Epithelial cell of esophagus (primary cell): ENCODE results near the gene KIF1A.

Experiments used
- DNase-seq: peaks from one replicate; pipeline ENCODE4 v3.0.0; 2010; ENCODE audit warnings: low read depth
- H3K4me3 ChIP-seq: 2 replicates; pipeline ENCODE4 v1.5.1; 2011; ENCODE audit warnings: mild to moderate bottlenecking, low read length, control low read depth
- TF ChIP-seq, protein P1 (sequence below): IDR thresholded peaks from 2 replicates; pipeline ENCODE4 v1.5.1; 2011; ENCODE audit warnings: low read depth, mild to moderate bottlenecking, low read length, control low read depth, inconsistent platforms; ENCODE audit not compliant: insufficient read depth; ENCODE audit errors: missing control alignments

The KIF1A gene

DNA sequence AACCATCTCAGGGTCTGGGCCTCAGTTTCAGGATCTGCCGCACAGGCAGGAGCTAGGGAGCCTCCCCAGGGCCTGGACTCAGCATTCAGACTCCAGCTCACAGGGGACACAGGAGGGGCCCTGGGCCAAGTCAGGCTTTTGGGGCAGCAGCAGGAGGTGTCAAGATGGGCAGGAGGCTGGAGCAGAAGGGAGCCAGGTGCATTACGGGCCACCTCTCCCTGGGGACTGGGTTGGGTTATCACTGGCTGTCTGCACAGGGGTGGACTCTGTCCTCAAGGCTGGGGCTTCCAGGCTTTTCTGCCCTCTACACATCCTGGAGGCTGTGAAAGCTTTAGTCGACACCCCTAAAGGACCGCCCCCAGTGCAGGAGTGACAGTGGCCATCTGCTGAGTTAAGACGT is 108.3 kb downstream of the KIF1A start:
- no peak for DNase-seq
- TF ChIP-seq, protein P1, sequence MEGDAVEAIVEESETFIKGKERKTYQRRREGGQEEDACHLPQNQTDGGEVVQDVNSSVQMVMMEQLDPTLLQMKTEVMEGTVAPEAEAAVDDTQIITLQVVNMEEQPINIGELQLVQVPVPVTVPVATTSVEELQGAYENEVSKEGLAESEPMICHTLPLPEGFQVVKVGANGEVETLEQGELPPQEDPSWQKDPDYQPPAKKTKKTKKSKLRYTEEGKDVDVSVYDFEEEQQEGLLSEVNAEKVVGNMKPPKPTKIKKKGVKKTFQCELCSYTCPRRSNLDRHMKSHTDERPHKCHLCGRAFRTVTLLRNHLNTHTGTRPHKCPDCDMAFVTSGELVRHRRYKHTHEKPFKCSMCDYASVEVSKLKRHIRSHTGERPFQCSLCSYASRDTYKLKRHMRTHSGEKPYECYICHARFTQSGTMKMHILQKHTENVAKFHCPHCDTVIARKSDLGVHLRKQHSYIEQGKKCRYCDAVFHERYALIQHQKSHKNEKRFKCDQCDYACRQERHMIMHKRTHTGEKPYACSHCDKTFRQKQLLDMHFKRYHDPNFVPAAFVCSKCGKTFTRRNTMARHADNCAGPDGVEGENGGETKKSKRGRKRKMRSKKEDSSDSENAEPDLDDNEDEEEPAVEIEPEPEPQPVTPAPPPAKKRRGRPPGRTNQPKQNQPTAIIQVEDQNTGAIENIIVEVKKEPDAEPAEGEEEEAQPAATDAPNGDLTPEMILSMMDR = no peak
- no peak overlapping the region for H3K4me3 ChIP-seq

DNA sequence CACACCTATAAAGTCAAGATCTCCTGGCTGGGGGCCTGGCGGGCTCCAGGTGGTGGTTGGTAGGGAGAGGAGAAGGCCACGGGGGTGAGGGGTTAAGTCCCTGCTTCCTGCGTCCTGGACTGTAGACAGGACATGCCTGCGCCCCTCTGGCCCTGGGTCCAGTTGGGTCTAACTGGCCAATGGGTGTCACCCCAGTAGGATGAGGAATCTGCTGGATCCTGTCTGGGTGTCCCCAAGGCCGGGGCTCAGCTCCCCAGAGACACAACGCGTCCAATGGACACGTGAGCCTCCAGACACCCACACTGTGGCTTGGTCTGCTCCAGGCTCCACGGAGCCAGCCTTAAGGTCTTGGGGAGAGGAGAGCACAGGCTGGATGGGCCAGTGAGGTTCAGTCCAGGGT is 108.7 kb downstream of the KIF1A start:
- DNase-seq = no peak
- no peak overlapping the region for H3K4me3 ChIP-seq
- TF ChIP-seq, protein P1 = no peak

DNA sequence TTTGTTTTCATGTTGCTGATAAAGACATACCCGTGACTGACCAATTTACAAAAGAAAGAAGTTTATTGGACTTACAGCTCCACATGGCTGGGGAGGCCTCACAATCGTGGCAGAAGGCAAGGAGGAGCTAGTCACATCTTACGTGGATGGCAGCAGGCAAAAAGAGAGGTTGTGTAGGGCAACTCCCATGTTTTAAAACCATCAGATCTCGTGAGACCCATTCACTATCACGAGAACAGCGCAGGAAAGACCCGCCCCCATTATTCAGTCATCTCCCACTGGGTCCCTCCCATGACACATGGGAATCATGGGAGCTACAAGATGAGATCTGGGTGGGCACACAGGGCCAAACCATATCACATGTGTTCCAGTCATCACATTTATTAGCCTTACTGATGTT is 111.6 kb downstream of the KIF1A start:
- H3K4me3 ChIP-seq = no peak overlapping the region
- TF ChIP-seq, protein P1 = no peak
- no peak for DNase-seq

DNA sequence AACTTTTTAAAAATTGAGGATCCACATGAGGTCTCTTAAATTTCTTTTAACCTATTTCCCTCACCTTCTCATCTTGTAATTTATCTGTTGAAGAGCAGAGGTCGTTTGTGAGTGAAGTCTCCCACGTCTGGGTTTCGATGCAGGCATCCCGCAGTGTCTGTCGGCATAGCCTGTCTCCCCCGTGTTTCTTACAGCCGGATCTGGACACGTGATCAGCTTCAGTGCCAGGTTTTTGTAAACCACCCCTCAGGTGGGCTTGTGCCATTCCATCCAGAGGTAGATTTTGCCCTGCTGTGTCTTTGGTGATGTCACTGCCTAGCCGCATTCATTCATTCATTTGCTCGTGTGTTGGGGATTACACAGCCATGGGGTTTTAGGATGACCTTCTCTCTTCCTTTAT is 112.2 kb downstream of the KIF1A start:
- H3K4me3 ChIP-seq = no peak overlapping the region
- no peak for DNase-seq
- TF ChIP-seq, protein P1 = no peak

DNA sequence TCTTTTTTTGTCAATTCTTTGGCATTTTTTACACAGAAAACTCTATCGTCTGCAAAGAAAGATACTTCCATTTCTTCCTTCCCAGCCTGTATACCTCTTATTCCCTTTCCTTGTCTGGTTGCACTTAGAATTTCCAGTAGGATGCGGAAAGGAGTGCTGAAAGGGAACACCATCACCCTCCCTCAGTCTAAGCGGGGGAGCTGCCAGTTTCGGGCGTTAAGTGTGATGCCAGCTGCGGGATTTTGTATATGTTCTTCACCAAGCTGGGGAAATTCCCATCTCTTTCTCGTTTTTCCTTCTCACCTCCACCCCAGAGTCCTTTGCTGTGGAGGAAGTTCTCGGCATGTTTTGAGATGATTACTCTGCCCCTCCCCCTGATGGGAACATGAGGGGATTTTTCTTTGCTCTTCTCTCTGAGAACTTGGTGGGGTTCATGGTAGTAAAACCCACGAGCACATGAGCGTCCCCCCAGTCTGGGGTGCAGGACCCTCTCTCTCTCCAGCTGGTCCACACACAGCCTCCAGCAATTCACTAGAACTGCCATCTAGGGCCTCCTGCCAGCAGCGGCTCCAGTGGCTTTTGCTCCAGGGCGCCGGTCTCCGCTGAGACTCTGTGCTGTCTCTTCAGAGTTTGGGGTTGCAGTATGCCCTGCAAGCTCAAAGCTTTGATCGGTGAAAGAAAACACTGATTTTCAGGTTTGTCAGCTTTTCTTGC is 112.8 kb downstream of the KIF1A start:
- TF ChIP-seq, protein P1 = no peak
- no peak for DNase-seq
- H3K4me3 ChIP-seq = no peak overlapping the region

DNA sequence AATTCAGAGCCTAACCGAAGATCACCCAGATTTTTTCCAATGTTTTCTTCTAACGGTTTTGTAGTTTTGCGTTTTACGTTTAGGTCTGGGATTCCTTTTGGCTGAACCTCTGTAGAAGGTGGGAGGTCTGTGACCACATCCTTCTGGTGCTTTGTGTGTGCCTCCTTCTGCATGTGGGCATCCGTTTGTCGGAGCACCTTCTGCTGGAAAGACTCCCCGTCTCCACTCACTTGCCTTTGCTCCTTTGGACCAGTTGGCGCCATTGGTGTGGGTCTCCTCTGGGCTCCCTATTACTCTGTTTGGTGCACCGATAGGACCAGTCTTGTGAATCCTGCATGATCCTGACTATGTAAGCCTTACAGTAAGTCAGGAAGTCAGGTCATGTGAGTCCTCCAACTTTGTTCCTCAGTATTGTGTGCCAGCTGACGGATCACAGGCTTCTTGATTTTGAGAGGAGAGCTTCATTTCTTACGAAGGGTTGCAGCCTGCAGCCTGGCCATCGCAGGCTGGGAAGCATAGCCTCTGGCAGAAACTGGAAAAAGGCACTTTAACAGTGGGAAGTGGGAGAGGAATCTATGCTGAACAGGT is 114.7 kb downstream of the KIF1A start:
- DNase-seq = no peak
- H3K4me3 ChIP-seq = no peak overlapping the region
- TF ChIP-seq, protein P1 = no peak

DNA sequence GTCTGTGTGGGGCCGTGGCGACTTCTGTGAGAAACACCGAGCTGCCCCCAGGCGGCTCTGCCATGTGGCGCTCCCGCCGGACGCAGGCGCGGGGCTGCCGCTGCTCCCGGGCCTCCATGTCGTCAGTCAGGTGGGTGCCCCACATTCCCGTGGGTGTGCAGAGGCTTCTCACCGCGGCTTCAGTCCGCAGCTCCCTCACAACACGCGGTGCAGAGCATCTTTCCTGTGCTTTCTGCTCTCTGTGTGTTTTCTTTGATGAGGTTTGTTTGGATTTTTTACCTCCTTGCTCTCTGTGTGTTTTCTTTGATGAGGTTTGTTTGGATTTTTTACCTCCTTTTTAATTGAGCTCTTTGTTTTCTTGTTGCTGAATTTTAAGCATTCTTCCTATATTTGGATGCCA is 115.4 kb downstream of the KIF1A start:
- no peak overlapping the region for H3K4me3 ChIP-seq
- TF ChIP-seq, protein P1 = no peak
- DNase-seq = no peak
